KOPT-K1 (cell line): ENCODE data around the gene TCP11.

Experiments
- H3K27ac ChIP-seq: fragments of 200-600 bp; sonication (generic); 2 replicates; pipeline ENCODE4 v1.5.1; 2016; ENCODE audit warnings: antibody characterized with exemption, mild to moderate bottlenecking, low read depth, low read length; ENCODE audit not compliant: poor library complexity, severe bottlenecking
- H3K36me3 ChIP-seq: fragments of 200-600 bp; sonication (generic); 2 replicates; pipeline ENCODE4 v1.5.1; 2017; ENCODE audit warnings: antibody characterized with exemption, mild to moderate bottlenecking, low read length, moderate library complexity; ENCODE audit not compliant: insufficient read depth
- H3K9me3 ChIP-seq: fragments of 200-600 bp; sonication (generic); 2 replicates; pipeline ENCODE4 v1.5.1; 2017; ENCODE audit warnings: antibody characterized with exemption, low read length, mild to moderate bottlenecking; ENCODE audit not compliant: insufficient read depth, poor library complexity, severe bottlenecking

TCP11 gene

DNA sequence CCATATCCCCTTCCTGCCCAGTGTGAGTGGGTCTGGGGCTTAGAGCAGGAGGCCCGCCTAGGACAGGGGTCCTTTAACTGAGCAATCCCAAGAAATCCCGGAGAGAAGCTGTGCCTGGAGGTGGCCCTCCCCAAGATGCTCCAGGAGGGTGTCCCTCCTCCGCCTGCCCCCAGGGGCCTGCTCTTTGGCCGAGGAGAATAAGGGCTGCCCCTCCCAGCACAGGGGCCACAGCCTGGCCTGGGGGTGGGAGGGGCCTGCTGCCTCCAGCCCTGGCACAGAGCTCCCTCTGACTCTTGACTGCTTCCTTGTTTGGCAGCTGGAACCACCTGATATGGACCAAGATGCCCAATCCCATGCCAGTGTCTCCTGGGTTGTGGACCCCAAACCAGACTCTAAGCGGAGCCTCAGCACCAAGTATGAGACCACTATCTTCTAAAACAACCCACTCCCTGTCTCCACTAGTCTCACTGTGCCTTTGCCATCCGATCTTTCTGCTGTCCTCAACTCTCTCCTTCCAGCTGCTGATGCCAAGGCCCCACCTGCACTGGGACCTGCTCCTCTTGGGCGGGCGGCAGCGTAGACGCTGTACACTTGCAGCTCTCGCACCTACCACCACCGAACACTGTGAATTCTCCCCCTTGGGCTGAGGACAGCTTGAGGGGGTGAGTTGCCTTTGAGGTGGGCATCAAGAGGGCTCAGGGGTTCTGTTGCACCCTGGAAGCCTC, 54.3 kb downstream of the TCP11 start:
- Histone ChIP-seq H3K36me3 (peaks cover 6% of the 10 kb centered on the region; the same call in 1 of the 2 replicates), H3K27ac (no peak overlapping the region), H3K9me3 (no peaks in the 10 kb centered on the region)

DNA sequence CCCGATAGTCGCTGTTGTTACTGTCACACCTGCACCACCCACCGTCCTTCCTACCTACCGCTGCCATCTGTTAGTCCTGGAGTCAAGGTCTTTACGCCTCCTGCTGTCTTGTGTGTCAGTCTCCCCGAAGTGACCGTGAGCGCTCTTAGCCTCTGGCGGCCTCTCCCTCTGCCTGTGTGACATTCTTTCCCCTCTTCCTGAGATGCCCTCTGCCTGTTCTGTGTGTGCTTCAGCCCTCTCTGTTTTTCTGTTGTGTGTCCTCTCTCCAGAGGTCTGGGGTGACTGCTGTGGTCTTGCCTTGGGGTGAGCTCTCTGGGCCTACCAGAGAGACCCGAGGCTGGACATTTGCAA, 54.9 kb downstream of the TCP11 start:
- peaks cover 6% of the 10 kb centered on the region; the same call in 1 of the 2 replicates for H3K36me3 ChIP-seq
- H3K9me3 ChIP-seq = no peaks in the 10 kb centered on the region
- no peak overlapping the region for H3K27ac ChIP-seq

DNA sequence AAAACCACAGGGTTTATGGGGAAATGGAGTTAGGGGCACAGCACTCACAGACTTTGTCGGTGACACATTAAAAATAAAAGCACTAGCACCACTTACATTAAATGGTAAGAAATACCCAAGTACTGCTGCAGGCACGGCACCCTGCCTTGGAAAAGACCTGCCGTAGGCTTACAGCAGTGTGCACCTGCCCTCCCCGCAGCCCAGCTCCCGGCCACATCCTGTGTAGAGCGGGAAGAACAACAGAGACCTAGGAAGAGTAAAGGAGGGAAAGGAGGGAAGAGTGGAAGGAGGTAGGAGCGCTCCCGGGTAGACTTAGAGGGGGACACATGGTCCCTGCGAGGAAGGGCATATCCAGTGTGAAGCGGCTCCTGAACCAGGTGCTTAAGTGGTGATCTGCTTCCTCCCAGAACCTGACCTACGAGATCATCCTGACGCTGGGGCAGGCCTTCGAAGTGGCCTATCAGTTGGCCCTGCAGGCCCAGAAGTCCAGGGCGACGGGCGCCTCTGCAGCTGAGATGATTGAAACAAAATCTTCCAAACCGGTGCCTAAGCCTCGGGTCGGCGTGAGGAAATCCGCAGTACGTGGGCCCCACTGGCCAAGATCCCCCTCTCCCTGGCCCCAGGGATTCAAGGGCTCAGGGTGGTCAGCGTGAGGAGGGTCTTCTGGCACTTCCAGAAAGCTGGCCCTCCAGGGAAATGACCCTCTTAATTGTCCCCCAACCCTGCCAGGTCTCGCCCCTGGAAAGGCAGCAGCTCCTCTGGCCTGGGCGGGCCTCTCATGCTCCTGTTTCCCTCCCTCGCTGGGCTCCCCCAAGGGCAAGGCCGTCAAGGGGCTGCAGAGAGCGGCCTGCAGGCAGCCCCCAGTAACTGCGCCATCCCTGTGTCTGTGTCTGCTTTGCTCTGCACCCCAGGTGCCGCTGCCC, 55.5 kb downstream of the TCP11 start:
- H3K27ac ChIP-seq = no peak overlapping the region
- H3K9me3 ChIP-seq = no peaks in the 10 kb centered on the region
- H3K36me3 ChIP-seq = peaks cover 6% of the 10 kb centered on the region; the same call in 1 of the 2 replicates

DNA sequence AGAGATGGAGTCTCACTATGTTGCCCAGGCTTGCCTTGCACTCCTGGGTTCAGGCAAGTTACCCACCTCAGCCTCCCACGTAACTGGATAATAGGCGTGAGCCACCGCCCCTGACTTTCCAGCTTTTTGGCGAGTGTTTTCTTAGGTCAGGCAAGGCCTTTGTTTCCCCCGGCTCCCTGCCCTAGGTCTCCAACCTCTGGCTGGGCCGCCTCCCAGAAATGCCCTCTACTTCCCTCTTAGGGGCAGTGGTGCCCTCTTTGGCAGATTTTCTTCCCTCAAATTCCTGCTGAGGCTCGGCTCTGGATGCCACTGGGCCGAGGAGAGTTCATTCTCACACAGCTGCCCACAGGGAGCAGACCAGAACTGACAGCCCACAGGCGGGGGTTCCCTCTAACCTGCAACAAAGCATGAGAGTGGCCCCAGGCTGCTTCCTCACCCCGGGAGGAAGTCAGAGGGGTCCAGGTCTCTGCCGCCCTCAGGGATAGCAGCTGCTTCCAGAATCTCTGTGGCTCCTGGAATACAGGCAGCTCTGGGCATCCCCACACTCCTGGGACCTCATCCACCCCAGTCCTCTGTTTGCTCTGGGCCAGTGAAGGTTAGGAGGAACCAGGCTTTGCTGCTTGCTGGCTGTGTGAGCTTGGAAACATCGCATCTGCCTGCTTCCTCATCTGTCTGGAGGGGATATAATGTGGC, 56.5 kb downstream of the TCP11 start:
- Histone ChIP-seq H3K9me3 (no peaks in the 10 kb centered on the region), H3K36me3 (peaks cover 6% of the 10 kb centered on the region; the same call in 1 of the 2 replicates), H3K27ac (no peak overlapping the region)

DNA sequence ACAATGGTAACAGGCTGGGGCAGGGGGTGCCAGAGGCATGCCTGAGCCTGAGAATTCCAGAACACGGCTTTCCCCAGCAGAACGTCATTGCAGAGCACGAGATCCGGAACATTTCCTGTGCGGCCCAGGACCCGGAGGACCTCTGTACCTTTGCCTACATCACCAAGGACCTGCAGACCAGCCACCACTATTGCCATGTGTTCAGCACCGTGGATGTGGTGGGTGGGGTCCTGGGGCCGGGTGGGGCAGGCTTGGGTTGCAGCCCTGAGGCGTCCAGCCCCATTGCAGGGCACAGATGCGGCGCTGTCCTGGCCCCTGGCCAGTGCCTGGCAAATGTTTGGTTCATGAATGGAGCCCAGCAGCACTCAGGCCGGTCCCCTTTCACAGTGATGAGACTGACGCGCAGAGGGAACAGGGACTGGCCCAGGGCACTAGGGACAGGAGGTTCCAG, 57.1 kb downstream of the TCP11 start:
- H3K36me3 ChIP-seq = peaks cover 6% of the 10 kb centered on the region; the same call in 1 of the 2 replicates
- no peak overlapping the region for H3K27ac ChIP-seq
- no peaks in the 10 kb centered on the region for H3K9me3 ChIP-seq

DNA sequence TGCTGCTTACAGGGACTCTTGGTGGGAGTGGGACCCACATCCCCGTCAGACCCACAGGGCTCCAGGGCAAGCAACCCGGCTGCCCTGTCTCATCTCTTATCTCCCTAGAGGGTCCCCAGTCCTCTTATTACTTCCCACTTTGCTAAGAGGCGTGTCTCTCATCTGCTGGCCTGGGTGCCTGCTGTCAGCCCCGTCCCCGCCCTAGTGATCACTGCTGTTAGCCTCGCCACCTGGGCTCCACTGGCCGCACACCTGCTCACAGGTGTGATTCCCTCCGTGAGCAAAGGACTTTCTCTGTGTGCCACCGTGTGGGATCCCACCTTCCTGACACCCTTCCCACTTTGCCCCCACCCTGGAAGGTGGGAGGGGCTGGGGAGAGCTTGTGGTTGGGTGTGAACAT, 57.6 kb downstream of the TCP11 start:
- peaks cover 6% of the 10 kb centered on the region; the same call in 1 of the 2 replicates for H3K36me3 ChIP-seq
- H3K27ac ChIP-seq = no peak overlapping the region
- H3K9me3 ChIP-seq = no peaks in the 10 kb centered on the region

DNA sequence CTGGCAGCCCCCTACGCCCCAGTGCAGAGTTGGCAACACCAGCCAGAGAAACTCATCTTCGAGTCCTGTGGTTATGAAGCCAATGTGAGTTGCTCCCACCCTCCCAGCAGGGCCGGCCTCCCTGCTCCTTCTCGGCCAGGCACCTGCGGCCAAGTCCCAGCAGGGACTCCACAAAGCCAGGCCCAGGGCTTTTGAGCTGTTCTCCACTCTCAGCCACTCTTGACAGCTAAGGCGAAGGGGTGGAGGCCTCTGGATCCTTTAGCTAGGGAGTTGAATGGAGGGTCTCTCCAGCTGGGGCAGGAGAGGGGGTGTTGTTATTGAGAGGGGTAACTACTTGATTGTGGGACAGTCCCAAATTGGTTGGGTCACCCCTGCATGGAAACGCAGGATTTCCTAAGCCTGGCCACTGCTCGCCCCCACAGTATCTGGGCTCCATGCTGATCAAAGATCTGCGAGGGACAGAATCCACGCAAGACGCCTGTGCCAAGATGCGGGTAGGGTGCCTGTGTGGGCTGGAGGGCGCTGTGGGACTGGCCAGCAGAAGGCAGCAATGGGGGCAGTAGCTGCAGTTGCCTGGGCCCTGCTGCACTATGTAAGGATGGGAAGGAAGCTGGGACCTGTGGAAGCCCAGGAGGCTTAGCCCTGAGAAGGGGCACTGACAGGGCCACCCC, 58.3 kb downstream of the TCP11 start:
- Histone ChIP-seq H3K36me3 (peaks cover 4% of the 10 kb centered on the region; the same call in 1 of the 2 replicates), H3K9me3 (no peaks in the 10 kb centered on the region), H3K27ac (no peak overlapping the region)

DNA sequence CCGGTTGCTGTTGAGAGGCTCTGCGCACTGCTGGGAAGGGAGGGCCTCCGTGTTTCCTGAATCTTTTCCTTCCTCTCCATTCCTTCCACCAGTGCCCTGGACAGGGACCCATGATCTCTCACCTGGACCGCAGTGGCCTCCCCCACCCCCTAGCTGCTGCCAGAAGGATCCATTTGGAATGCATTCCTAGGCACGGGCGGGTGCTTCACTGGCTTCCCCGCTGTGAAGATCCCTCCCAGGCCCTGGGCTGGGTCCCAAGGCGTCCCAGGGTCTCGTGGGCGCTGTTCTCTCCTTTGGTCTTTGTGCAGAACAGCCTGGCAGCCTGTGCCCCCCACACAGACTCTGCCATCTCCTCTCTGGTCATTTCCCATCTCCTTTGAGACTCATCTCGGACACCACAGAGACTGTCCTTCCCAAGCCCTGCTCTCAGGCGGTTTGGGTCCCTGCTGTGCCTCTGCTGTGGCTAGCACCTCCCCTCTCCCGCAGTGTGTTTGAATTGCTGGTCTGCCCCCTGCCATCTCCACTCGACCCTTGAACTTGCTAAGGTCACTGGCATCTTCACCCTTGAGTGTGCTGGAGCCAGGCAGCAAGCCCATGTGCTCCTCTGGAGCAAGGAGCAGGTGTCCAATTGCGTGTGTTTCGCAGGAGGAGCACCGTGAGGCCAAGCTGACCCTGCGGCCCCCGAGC, 59.0 kb downstream of the TCP11 start:
- Histone ChIP-seq H3K9me3 (no peaks in the 10 kb centered on the region), H3K36me3 (no peaks in the 10 kb centered on the region; the same call in 1 of the 2 replicates), H3K27ac (no peak overlapping the region)

DNA sequence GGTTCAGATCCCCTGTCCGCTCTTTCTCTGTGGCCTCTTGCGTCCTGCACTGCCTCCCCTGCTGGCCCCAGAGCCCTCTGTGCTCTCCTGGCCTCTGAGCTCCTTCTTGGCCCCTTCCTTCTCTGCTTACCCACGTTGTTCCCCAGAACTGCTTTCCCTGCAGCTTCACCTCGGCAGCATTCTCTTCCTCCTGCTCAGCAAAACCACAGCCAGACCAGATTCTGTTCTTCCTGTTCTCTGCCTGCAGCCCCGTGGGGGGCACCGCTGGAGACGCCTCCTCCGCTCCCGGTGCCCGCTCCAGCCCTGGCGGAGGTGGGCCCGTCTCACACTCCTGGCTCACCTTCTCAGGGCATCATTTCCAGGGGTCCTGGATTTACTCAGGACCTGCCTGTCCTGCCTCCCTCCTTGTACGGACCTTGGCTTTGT, 59.7 kb downstream of the TCP11 start:
- H3K27ac ChIP-seq = no peak overlapping the region
- no peaks in the 10 kb centered on the region for H3K9me3 ChIP-seq
- no peaks in the 10 kb centered on the region; the same call in 1 of the 2 replicates for H3K36me3 ChIP-seq

DNA sequence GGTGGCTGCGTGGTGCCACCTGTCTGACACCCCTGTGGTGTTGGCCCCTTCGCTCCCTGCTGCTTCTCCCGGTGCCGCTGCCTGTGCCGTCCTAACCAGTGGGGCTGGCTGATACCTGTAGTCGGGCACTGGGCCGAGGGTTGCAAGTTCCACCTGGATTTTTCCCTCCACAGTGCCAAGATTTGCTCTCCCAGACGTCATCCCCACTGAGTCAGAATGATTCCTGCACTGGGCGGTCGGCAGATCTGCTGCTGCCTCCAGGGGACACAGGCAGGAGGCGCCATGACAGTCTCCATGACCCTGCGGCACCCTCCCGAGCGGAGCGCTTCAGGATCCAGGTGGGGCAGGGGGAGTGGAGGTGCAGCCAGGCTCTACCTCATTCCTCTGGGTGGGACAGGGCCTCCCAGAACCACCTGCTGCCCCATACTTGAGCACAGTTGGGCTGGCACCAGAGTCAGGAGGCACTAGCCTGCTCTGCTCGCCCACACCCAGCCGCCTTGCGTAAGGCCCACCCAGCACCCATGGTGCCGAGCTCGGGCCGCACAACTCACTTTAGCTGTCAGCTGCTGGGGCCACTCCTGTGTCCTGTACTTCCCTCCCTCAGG, 60.2 kb downstream of the TCP11 start:
- Histone ChIP-seq H3K9me3 (no peaks in the 10 kb centered on the region), H3K27ac (no peak overlapping the region), H3K36me3 (no peaks in the 10 kb centered on the region; the same call in 1 of the 2 replicates)

DNA sequence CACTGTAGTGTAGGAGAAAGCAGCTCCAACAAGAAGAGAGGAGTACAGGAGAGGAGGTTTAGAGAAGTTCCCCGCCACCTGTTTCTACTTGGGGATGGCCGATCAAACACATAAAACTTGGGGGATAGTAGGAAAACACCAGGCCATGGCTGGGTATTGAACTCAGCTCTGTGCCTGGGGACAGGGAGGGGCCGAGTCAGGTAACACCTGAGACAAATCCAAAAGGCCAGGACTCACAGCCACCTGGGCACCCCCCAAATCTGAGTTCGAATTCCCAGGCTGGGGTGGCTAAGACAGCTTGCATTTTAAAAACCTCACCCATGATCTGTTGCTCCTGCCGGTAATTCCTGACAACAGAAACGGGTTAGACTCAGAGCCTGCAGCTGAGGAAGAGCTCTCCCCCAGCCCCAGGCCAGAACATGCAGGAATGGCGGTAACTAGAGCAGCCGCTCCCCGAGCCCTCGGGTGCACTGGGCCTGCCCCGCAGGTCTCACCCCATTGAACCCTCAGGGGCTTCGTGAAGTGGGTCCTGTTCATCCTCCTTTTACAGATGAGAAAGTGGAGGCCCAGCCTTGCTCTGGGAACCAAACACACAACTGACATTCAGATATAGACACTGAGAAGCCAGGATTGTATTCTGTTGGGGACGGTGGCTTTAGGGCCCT, 61.0 kb downstream of the TCP11 start:
- Histone ChIP-seq H3K9me3 (no peaks in the 10 kb centered on the region), H3K27ac (no peak overlapping the region), H3K36me3 (no peaks in the 10 kb centered on the region; the same call in 1 of the 2 replicates)

DNA sequence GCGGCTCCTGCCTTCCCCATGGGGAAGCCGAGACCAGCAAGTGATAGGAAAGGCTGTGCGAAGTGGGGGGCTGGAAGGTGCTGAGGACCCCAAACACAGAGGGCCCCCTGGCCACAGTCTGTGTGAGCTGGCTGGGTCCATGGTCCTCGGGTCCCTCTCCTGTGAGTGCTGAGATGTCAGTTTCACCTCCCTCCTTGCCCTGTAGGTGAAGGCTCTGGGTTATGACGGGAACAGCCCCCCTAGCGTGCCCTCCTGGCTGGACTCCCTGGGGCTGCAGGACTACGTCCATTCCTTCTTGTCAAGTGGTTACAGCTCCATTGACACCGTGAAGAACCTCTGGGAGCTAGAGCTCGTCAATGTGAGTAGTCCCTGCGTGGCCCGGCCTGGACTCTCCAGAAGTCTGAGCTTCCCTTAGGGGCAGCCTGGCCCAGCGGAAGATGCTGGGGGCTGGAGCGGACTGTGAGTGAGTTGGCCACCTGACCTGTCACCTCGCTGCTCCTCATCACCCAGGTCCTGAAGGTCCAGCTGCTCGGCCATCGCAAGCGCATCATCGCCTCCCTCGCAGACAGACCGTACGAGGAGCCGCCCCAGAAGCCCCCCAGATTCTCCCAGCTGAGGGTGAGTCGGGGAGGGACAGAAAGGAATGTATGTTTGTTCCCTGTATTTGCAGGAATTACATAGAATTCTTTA, 61.7 kb downstream of the TCP11 start:
- Histone ChIP-seq H3K27ac (no peak overlapping the region), H3K9me3 (no peaks in the 10 kb centered on the region), H3K36me3 (no peaks in the 10 kb centered on the region; the same call in 1 of the 2 replicates)

DNA sequence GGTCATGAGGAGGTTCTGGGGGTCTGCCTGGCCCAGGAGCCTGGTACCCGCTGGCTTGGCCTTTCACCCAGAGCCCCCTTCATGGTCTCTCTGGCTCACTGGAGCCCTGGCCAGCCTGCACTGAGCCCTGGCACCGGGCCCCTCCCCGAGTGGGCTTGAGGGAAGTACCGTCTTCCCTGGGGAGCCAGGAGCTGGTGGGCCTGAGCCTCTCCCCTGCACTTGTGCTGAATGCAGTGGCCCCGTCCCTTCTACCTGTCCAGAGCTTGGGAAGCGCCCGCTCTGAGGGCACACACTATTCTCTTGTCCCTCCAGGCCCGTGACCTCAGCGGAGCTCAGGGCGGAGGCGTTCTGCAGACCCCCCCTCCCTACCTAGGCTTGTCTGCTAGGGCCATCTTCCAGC, 62.2 kb downstream of the TCP11 start:
- Histone ChIP-seq H3K36me3 (no peaks in the 10 kb centered on the region; the same call in 1 of the 2 replicates), H3K9me3 (no peaks in the 10 kb centered on the region), H3K27ac (no peak overlapping the region)
